Esophagus squamous epithelium (tissue), 4 donors: Measurements from ENCODE around the gene SLC1A2.

Experiments used
- CTCF ChIP-seq, 6 experiments: fragments of 450-650 bp in 4 of 6; fragments of 200-600 bp in 2 of 6; sonication (generic) in 2 of 6; IDR thresholded peaks; one replicate each; pipeline ENCODE4 v1.5.1; 2016 to 2019; ENCODE audit warnings: antibody characterized with exemption in 6 of 6, mild to moderate bottlenecking in 4 of 6, moderate library complexity in 4 of 6
- POLR2A ChIP-seq, 4 donors: fragments of 450-650 bp; IDR thresholded peaks; one replicate each; pipeline ENCODE4 v1.6.1; 2017; ENCODE audit warnings: antibody characterized with exemption in 4 of 4, mild to moderate bottlenecking in 4 of 4, moderate library complexity in 3 of 4

GRCh38 chr11:35403765-35404387, 15.5 kb downstream of the SLC1A2 start:
- no peak for TF ChIP-seq POLR2A (IDR thresholded peaks at IDR 0.05)
- no peak for TF ChIP-seq CTCF (IDR thresholded peaks at IDR 0.05)
